HepG2 (cell line): ENCODE results near the gene HTR1D. TPM values are rescaled to one million over a fixed set of nuclear protein-coding genes. Genes with fewer than 3 reads are reported as not detected.
A peak's percentile ranks its signal among the peaks of the same experiment; 100 is the strongest.

Source experiments
- ATF2 ChIP-seq: sonication (generic); formaldehyde crosslinking; IDR thresholded peaks from 2 replicates; pipeline ENCODE4 v1.4.0; 2020; ENCODE audit warnings: missing genetic modification reagents
- CEBPZ ChIP-seq: IDR thresholded peaks from 2 replicates; pipeline ENCODE4 v1.6.1; 2012; ENCODE audit warnings: low read length, improper control_type of control experiment
- DBP ChIP-seq: sonication (generic); formaldehyde crosslinking; IDR thresholded peaks from 2 replicates; pipeline ENCODE4 v1.4.0; 2020; ENCODE audit warnings: missing genetic modification reagents; ENCODE audit errors: not compliant biosample characterization
- EEA1 ChIP-seq: sonication (generic); formaldehyde crosslinking; IDR thresholded peaks from 2 replicates; pipeline ENCODE4 v1.5.1; 2020; ENCODE audit warnings: mild to moderate bottlenecking, missing genetic modification reagents, borderline replicate concordance
- HDAC6 ChIP-seq: fragments of 200-600 bp; sonication (generic); IDR thresholded peaks from 2 replicates; pipeline ENCODE4 v1.7.0; 2017; ENCODE audit warnings: mild to moderate bottlenecking, antibody characterized with exemption, low read length, low read depth
- HNRNPH1 ChIP-seq: fragments of 200-400 bp; formaldehyde crosslinking; optimal IDR thresholded peaks from 2 replicates; pipeline ENCODE3; 2017; ENCODE audit warnings: mild to moderate bottlenecking, low read depth, low read length
- ISL2 ChIP-seq: sonication (generic); formaldehyde crosslinking; IDR thresholded peaks from 2 replicates; pipeline ENCODE4 v1.5.0; 2020; ENCODE audit warnings: missing genetic modification reagents
- LBX2 ChIP-seq: sonication (generic); formaldehyde crosslinking; IDR thresholded peaks from 2 replicates; pipeline ENCODE4 v1.5.0; 2020; ENCODE audit warnings: missing genetic modification reagents, mild to moderate bottlenecking, borderline replicate concordance
- MBD4 ChIP-seq: IDR thresholded peaks from 2 replicates; pipeline ENCODE4 v1.6.1; 2012; ENCODE audit warnings: low read length, inconsistent platforms, borderline replicate concordance
- NFIC ChIP-seq: IDR thresholded peaks from 2 replicates; pipeline ENCODE4 v1.6.1; 2012; ENCODE audit warnings: mild to moderate bottlenecking, low read length, inconsistent platforms
- PITX1 ChIP-seq: sonication (generic); formaldehyde crosslinking; IDR thresholded peaks from 2 replicates; pipeline ENCODE4 v1.5.1; 2020; ENCODE audit warnings: mild to moderate bottlenecking, missing genetic modification reagents
- RBFOX2 ChIP-seq: fragments of 200-400 bp; formaldehyde crosslinking; IDR thresholded peaks from 2 replicates; pipeline ENCODE4 v1.6.1; 2017; ENCODE audit warnings: low read depth, mild to moderate bottlenecking, low read length
- ZFY ChIP-seq: sonication (generic); formaldehyde crosslinking; IDR thresholded peaks from 2 replicates; pipeline ENCODE4 v1.4.0; 2020; ENCODE audit warnings: missing genetic modification reagents
- ZGPAT ChIP-seq: IDR thresholded peaks from 2 replicates; pipeline ENCODE4 v1.6.1; 2016; ENCODE audit warnings: mild to moderate bottlenecking
- ZNF18 ChIP-seq: sonication (generic); formaldehyde crosslinking; IDR thresholded peaks from 2 replicates; pipeline ENCODE4 v1.8.0; 2022; ENCODE audit warnings: mild to moderate bottlenecking, missing genetic modification reagents; ENCODE audit not compliant: insufficient replicate concordance
- ZNF710 ChIP-seq: sonication (generic); formaldehyde crosslinking; IDR thresholded peaks from 2 replicates; pipeline ENCODE4 v1.5.0; 2020; ENCODE audit warnings: mild to moderate bottlenecking, missing genetic modification reagents, borderline replicate concordance
- ZNF746 ChIP-seq: sonication (generic); formaldehyde crosslinking; IDR thresholded peaks from 2 replicates; pipeline ENCODE4 v1.8.0; 2022; ENCODE audit warnings: mild to moderate bottlenecking, missing genetic modification reagents
- ZNF75D ChIP-seq: sonication (generic); formaldehyde crosslinking; IDR thresholded peaks from 2 replicates; pipeline ENCODE4 v1.8.1; 2023; ENCODE audit warnings: missing genetic modification reagents, mild to moderate bottlenecking, borderline replicate concordance
- ZNF788 ChIP-seq: sonication (generic); formaldehyde crosslinking; IDR thresholded peaks from 2 replicates; pipeline ENCODE4 v1.5.0; 2020; ENCODE audit warnings: mild to moderate bottlenecking, missing genetic modification reagents, borderline replicate concordance
- polyA plus RNA-seq, 8 experiments: library from polyadenylated mRNA; depleted of rRNA in 3 of 8; stranded (reverse) in 7 of 8; unstranded in 1 of 8; fragments of >200 nt; fragmentation: Illumina TruSeq in 4 of 8; extraction: Trizol in 4 of 8; gene quantifications; 2 replicates each; pipeline versions ENCODE4 v1.2.1 to v1.2.3, GENCODE V29; 2011 to 2016; ENCODE audit warnings: low read depth in 4 of 8, missing spikeins in 1 of 8, mixed read lengths in 1 of 8; ENCODE audit not compliant: insufficient read depth in 1 of 8
- total RNA-seq, 5 experiments: library from RNA; depleted of rRNA; stranded (reverse); fragments of >200 nt; fragmentation: Illumina TruSeq; extraction: Trizol; gene quantifications; 2 replicates each; pipeline ENCODE4 v1.2.3, GENCODE V29; 2016; ENCODE audit warnings: low read depth in 1 of 5

The HTR1D gene
- total and polyA plus RNA-seq, 2 of the 13 experiments (the other 11 are each of a cell fraction or from before 2014, with no cell fraction given), result 0.04 to 0.07 TPM

- TF ChIP-seq ZNF710 (CRISPR knock-in tag) (peak; percentile 51; the same call in 1 of the 2 replicates), ZNF746 (CRISPR knock-in tag) (no peak), ISL2 (CRISPR knock-in tag) (no peak), ZNF788 (CRISPR knock-in tag) (no peak), DBP (CRISPR knock-in tag) (no peak), HDAC6 (no peak), ZNF18 (CRISPR knock-in tag) (no peak), MBD4 (no peak), EEA1 (no peak), NFIC (no peak), HNRNPH1 (no peak), ZFY (CRISPR knock-in tag) (peak; percentile 43; the same call in 1 of the 2 replicates), ZNF75D (CRISPR knock-in tag) (no peak), PITX1 (CRISPR knock-in tag) (0 out of 2 replicates have a peak, but pooled peaks have one; percentile 19), ZGPAT (CRISPR knock-in tag) (0 out of 2 replicates have a peak, but pooled peaks have one; percentile 20), LBX2 (CRISPR knock-in tag) (no peak), CEBPZ (no peak), RBFOX2 (no peak), ATF2 (CRISPR knock-in tag) (no peak)
Measured at GRCh38 chr1:23149114-23149513, 68.2 kb downstream of the HTR1D start (continued).
